K562 treated with DMSO at 1 percent for 12 hours (cell line): ENCODE data around the gene NEUROG3. TPM values are rescaled to one million over a fixed set of nuclear protein-coding genes. Genes with fewer than 3 reads are reported as not detected.

Source experiments
- total RNA-seq: library from RNA; unstranded; fragments of 300-600 nt; gene quantifications from 2 replicates; pipeline ENCODE4 v1.2.3, GENCODE V29; 2022; ENCODE audit not compliant: insufficient read depth

Gene NEUROG3, protein sequence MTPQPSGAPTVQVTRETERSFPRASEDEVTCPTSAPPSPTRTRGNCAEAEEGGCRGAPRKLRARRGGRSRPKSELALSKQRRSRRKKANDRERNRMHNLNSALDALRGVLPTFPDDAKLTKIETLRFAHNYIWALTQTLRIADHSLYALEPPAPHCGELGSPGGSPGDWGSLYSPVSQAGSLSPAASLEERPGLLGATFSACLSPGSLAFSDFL
- not detected in 2 replicates for total RNA-seq

DNA sequence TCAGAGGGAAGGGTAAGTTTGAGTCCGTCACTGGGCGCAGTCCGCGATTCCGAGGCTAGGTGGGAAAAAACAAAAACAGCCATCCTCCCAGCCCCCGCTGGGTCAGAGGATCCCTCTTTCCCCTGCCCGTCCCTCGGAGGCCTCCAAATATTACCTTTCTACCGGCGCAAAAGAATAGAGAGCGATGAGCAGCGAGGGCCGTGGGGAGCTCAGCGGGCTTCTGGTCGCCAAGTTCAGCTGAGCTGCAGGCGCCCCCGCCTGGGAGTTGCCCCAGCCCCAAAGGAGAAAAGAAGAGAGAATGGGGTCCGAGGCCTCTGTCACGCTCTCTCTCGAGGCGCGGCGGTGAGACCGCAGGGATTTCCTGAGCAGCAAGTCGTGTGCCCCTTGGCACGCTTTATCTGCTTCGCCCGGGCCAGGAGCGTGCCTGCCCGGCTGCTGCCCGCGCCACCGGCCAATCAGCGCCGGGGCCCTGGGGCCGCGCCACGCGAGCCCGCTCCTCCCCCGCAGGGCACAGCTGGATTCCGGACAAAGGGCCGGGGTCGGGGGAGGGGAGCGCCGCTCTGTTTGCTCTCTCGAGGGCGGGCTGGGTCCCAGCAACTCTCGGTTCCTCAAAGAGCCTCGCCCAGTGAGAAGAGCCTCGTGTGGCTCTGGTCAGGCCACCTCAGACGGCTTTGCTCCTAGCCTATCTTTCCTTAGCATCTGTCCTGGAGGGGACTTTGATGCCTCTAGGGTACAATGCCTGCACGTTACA is at the start of gene NEUROG3:
TSS of gene NEUROG3 (minus strand) at position 367 of the 751 bp plus-strand sequence. CDS start 379 bp downstream, outside the sequence.

Other genes starting within 250 kb of the NEUROG3 start
- 0.50 TPM in 1 of 2 replicates, not detected in the other for gene TACR2, start 156.5 kb downstream of the NEUROG3 start, total RNA-seq
- 3.7 and 5.0 TPM in 2 replicates for gene TSPAN15, start 122.0 kb downstream of the NEUROG3 start, total RNA-seq
- 9.6 and 10.8 TPM in 2 replicates for gene FAM241B, start 56.8 kb upstream of the NEUROG3 start, total RNA-seq
- not detected in 2 replicates for gene COL13A1, start 228.5 kb upstream of the NEUROG3 start, total RNA-seq